Heart right ventricle (tissue), 16 donors: Measurements from ENCODE around the gene CDK2AP2. TPM values are rescaled to one million over a fixed set of nuclear protein-coding genes. Genes with fewer than 3 reads are reported as not detected.

Experiments
- ATAC-seq, 8 donors: fragments of 200-7000 bp; cut with Tn5 transposase; one replicate each; pipeline ENCODE4 v1.9.1; 2020; ENCODE audit warnings: mild to moderate bottlenecking in 8 of 8, moderate library complexity in 8 of 8, moderate number of reproducible peaks in 1 of 8
- DNase-seq, 2 donors: peaks; one replicate each; pipeline ENCODE4 v3.0.0-alpha.2; 2020
- H3K27ac ChIP-seq, 10 donors: fragments of 200-600 bp; sonication (generic) in 2 of 10; one replicate each; pipeline versions ENCODE4 v1.5.0 to v1.8.0; 2020 to 2022; ENCODE audit warnings: mild to moderate bottlenecking in 3 of 10
- H3K27me3 ChIP-seq, 7 donors: fragments of 200-600 bp; one replicate each; pipeline ENCODE4 v1.8.0; 2021 to 2022; ENCODE audit warnings: mild to moderate bottlenecking in 2 of 7
- H3K36me3 ChIP-seq, 9 donors: fragments of 200-600 bp; sonication (generic) in 1 of 9; one replicate each; pipeline versions ENCODE4 v1.5.0 to v1.8.0; 2020 to 2022; ENCODE audit warnings: mild to moderate bottlenecking in 2 of 9
- H3K4me1 ChIP-seq, 9 donors: fragments of 200-600 bp; sonication (generic) in 1 of 9; one replicate each; pipeline versions ENCODE4 v1.5.0 to v1.8.0; 2020 to 2022; ENCODE audit warnings: mild to moderate bottlenecking in 4 of 9
- H3K4me3 ChIP-seq, 10 donors: fragments of 200-600 bp; sonication (generic) in 2 of 10; one replicate each; pipeline versions ENCODE4 v1.5.0 to v1.8.0; 2020 to 2022; ENCODE audit warnings: mild to moderate bottlenecking in 7 of 10, moderate library complexity in 2 of 10
- H3K9me3 ChIP-seq, 11 donors: fragments of 200-600 bp in 10 of 11; sonication (generic) in 2 of 11; one replicate each; pipeline versions ENCODE4 v1.5.0 to v1.8.0; 2013 to 2022; ENCODE audit warnings: mild to moderate bottlenecking in 2 of 11, control low read depth in 1 of 11, moderate library complexity in 1 of 11
- CTCF ChIP-seq, 9 donors: fragments of 200-600 bp; sonication (generic) in 2 of 9; IDR thresholded peaks; one replicate each; pipeline versions ENCODE4 v1.5.0 to v1.8.0; 2021 to 2022; ENCODE audit warnings: antibody characterized with exemption in 9 of 9, mild to moderate bottlenecking in 5 of 9, moderate library complexity in 1 of 9
- WGBS, 2 donors: extraction: QIAGEN DNeasy Blood & Tissue Kit; methylation state at CpG; one replicate each; pipeline ENCODE4 v1.1.7; 2013; ENCODE audit warnings: inconsistent platforms in 1 of 2; 5-methylcytosine and 5-hydroxymethylcytosine counted together
- intact Hi-C, 10 donors: fragments of 100-400 bp; cut with DNase I; formaldehyde crosslinking; loops; one replicate each; pipeline versions ENCODE4 v1.11.1 to v1.14.2; 2022
- polyA plus RNA-seq, 2 donors: library from polyadenylated mRNA; stranded (reverse); fragments of 200-250 nt; gene quantifications; one replicate each; pipeline ENCODE4 v1.2.3, GENCODE V29; 2013
- total RNA-seq, 10 donors: library from RNA; stranded (reverse); fragmentation: NEBNext Ultra II Directional in 3 of 10; extraction: Animal tissue kit (Norgen Biotek cat#: 25700) in 3 of 10; gene quantifications; one replicate each; pipeline versions ENCODE4 v1.2.1 to v1.2.4, GENCODE V29; 2021 to 2023
- donor health status: Arrhythmogenic right ventricular cardiomyopathy.
- donor health status: ischemic (EF 13 %, LVEDD 7.1; RV severe dilation, severe dysfunction).
- donor health status: healthy with polysubstance abuse.
- donor health status: DM: no; HTN: yes; CAD: no.
- donor health status: DM: no; HTN: no; CAD: no.
- donor health status: ischemic (EF 25% LVEDD 6.9; RV normal size, moderate dysfunction).
- donor health status: ischemic (EF 25% LVEDD 5.7; RV mildly dilated, moderate dysfunction).
- donor health status: healthy.
- donor health status: DM: yes; HTN: yes; CAD: no.
- donor health status: Ischemic cardiomyopathy.
- donor health status: ischemic (EF 35%, LVEDD 5.7; RV mildly dilated, moderate dysfunction).
- donor health status: nonischemic (EF 11% LVEDD 7.7; RV severe dilation, severe dysfunction).
- donor health status: DM: yes; HTN: yes; CAD: no.
- donor health status: PGD.
- donor health status: ischemic (EF 29% LVEDD 5.4; RV normal size, mild dysfunction).
- donor health status: nonischemic (EF 23%, LVEDD 6.1; RV moderate dilation, normal function).

Gene CDK2AP2
- total and polyA plus RNA-seq, 12 donors, result 29.3 to 602 (median 57.2) TPM

- DNase-seq, result no peak
- WGBS, 2 donors, result 62 to 77% methylated on average over 6 to 7 of the region's 7 CpGs
- Histone ChIP-seq H3K4me1 (peaks cover 0 to 18% (median 13%) of the 10 kb centered on the region in 9 donors), H3K27me3 (no peaks in the 10 kb centered on the region), H3K4me3 (no peak overlapping the region), H3K36me3 (no peaks in the 10 kb centered on the region), H3K9me3 (no peaks in the 10 kb centered on the region), H3K27ac (no peak overlapping the region)
- intact Hi-C loops, result no loop called here
- no peak for TF ChIP-seq CTCF (IDR thresholded peaks at IDR 0.05)
- ATAC-seq, result no peak
Measured at GRCh38 chr11:67542971-67543370, 35.0 kb upstream of the CDK2AP2 start.

- Histone ChIP-seq H3K27me3 (no peaks in the 10 kb centered on the region), H3K36me3 (no peaks in the 10 kb centered on the region), H3K9me3 (no peaks in the 10 kb centered on the region), H3K4me3 (no peak overlapping the region), H3K27ac (no peak overlapping the region), H3K4me1 (peaks cover 0 to 18% (median 13%) of the 10 kb centered on the region in 9 donors)
- WGBS, 2 donors, result 67 to 68% methylated on average over 3 of the region's 3 CpGs
- ATAC-seq, result no peak
- no peak for TF ChIP-seq CTCF (IDR thresholded peaks at IDR 0.05)
- no peak for DNase-seq
- intact Hi-C loops, result no loop called here
Measured at GRCh38 chr11:67542169-67542568, 34.2 kb upstream of the CDK2AP2 start.

- no peak for TF ChIP-seq CTCF (IDR thresholded peaks at IDR 0.05)
- Histone ChIP-seq H3K9me3 (no peaks in the 10 kb centered on the region), H3K27ac (no peak overlapping the region), H3K4me3 (no peak overlapping the region), H3K36me3 (no peaks in the 10 kb centered on the region), H3K27me3 (no peaks in the 10 kb centered on the region), H3K4me1 (peaks cover 0 to 18% (median 13%) of the 10 kb centered on the region in 9 donors)
- intact Hi-C loops, result no loop called here
- DNase-seq (no peak), ATAC-seq (no peak)
- WGBS, 2 donors, result 88 to 94% methylated on average over 6 of the region's 6 CpGs
Measured at GRCh38 chr11:67541198-67541597, 33.2 kb upstream of the CDK2AP2 start.

GRCh38 chr11:67539550-67539949, 31.6 kb upstream of the CDK2AP2 start:
- 90% methylated on average over 4 of the region's 4 CpGs for WGBS, 2 donors
- no peak for DNase-seq

More at GRCh38 chr11:67539550-67539949, 31.6 kb upstream of the CDK2AP2 start:
- Histone ChIP-seq H3K4me3 (no peak overlapping the region), H3K4me1 (peaks cover 0 to 9% (median 4%) of the 10 kb centered on the region in 9 donors), H3K36me3 (no peaks in the 10 kb centered on the region), H3K27me3 (no peaks in the 10 kb centered on the region), H3K27ac (no peak overlapping the region), H3K9me3 (peaks cover 0 to 11% (median 0%) of the 10 kb centered on the region in 11 donors)
- no peak for ATAC-seq
- intact Hi-C loops, result no loop called here
- no peak for TF ChIP-seq CTCF (IDR thresholded peaks at IDR 0.05)
